GM19455 (cell line): ENCODE data around the gene BRPF3.

Experiments used
- ATAC-seq: cut with Tn5 transposase; IDR thresholded peaks from one replicate; pipeline ENCODE4 v1.9.1; 2021; ENCODE audit not compliant: unreplicated experiment

Gene BRPF3

GRCh38 chr6:36266913-36267644 lies 70.5 kb downstream of the BRPF3 start:
- no peak for ATAC-seq

- no peak for ATAC-seq
Measured at GRCh38 chr6:36267731-36268477, 71.4 kb downstream of the BRPF3 start.

- ATAC-seq, result no peak
Measured at GRCh38 chr6:36268478-36269275, 72.1 kb downstream of the BRPF3 start.

GRCh38 chr6:36269834-36270705 lies 73.5 kb downstream of the BRPF3 start, which contains the start of gene PNPLA1:
PNPLA1 (plus strand) TSS chr6:36270060; CDS start chr6:36270460, 400 bp downstream.
- no peak for ATAC-seq

- ATAC-seq, result no peak
Measured at GRCh38 chr6:36272234-36272633, 75.7 kb downstream of the BRPF3 start.

GRCh38 chr6:36273067-36273466 lies 76.5 kb downstream of the BRPF3 start:
- ATAC-seq, result no peak

- ATAC-seq, result no peak
Measured at GRCh38 chr6:36273802-36274514, 77.4 kb downstream of the BRPF3 start.

- ATAC-seq, result no peak
Measured at GRCh38 chr6:36276581-36277536, 80.3 kb downstream of the BRPF3 start.

- ATAC-seq, result no peak
Measured at GRCh38 chr6:36277946-36278470, 81.5 kb downstream of the BRPF3 start.

- no peak for ATAC-seq
Measured at GRCh38 chr6:36280467-36280866, 83.9 kb downstream of the BRPF3 start.

- no peak for ATAC-seq
Measured at GRCh38 chr6:36280983-36281382, 84.4 kb downstream of the BRPF3 start.
